GM12865 (cell line): ENCODE measurements around the gene SKOR1.

Experiments
- DNase-seq: peaks from one replicate; pipeline ENCODE4 v3.0.0; 2010; ENCODE audit warnings: low read depth
- H3K4me3 ChIP-seq: 2 replicates; pipeline ENCODE4 v1.5.1; 2011; ENCODE audit warnings: mild to moderate bottlenecking, low read depth, low read length, control low read depth
- TF ChIP-seq, protein P1 (sequence below): IDR thresholded peaks from 2 replicates; pipeline ENCODE4 v1.5.1; 2011; ENCODE audit warnings: low read length, control low read depth, low read depth, inconsistent platforms; ENCODE audit not compliant: insufficient read depth; ENCODE audit errors: missing control alignments

SKOR1 gene

DNA sequence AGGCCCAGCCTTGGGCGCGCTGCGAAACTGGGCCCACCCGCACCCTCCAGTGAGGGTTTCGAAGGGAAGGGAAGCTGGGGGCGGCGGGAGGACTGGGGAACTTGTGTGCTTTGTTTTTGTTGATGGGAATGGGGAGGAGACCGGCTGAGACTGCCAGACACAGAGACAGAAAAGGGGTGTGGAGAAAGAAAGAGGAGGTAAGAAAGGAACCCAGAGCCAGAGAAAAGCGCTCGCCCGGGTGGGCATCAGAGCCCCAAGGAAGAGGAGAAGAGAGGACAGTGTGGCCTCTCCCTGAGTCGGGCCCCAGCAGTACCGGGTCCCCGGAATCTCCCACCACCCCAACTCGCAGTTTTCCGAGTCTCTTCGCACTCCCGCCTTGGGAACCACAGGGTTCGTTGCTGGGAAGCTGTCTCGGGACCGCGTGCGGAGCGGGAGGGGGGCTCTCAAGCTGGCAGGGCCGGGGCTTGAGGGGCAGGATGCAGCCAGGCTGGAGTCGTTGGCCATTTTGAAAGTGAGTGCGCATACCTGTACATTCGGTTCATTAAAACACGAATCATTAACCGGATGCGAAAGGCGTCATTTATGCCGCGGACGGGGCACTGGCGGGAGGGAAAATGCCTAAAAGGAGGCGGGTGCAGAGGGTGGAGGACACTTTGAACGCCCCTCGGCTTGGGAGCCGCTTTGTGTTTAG lies 3.1 kb downstream of the SKOR1 start:
- H3K4me3 ChIP-seq: no peak overlapping the region
- no peak for DNase-seq
- TF ChIP-seq, protein P1, sequence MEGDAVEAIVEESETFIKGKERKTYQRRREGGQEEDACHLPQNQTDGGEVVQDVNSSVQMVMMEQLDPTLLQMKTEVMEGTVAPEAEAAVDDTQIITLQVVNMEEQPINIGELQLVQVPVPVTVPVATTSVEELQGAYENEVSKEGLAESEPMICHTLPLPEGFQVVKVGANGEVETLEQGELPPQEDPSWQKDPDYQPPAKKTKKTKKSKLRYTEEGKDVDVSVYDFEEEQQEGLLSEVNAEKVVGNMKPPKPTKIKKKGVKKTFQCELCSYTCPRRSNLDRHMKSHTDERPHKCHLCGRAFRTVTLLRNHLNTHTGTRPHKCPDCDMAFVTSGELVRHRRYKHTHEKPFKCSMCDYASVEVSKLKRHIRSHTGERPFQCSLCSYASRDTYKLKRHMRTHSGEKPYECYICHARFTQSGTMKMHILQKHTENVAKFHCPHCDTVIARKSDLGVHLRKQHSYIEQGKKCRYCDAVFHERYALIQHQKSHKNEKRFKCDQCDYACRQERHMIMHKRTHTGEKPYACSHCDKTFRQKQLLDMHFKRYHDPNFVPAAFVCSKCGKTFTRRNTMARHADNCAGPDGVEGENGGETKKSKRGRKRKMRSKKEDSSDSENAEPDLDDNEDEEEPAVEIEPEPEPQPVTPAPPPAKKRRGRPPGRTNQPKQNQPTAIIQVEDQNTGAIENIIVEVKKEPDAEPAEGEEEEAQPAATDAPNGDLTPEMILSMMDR: no peak

- DNase-seq: no peak
- H3K4me3 ChIP-seq: no peak overlapping the region
- TF ChIP-seq, protein P1: no peak
Observed at GRCh38 chr15:67828969-67829646, 3.8 kb downstream of the SKOR1 start.

DNA sequence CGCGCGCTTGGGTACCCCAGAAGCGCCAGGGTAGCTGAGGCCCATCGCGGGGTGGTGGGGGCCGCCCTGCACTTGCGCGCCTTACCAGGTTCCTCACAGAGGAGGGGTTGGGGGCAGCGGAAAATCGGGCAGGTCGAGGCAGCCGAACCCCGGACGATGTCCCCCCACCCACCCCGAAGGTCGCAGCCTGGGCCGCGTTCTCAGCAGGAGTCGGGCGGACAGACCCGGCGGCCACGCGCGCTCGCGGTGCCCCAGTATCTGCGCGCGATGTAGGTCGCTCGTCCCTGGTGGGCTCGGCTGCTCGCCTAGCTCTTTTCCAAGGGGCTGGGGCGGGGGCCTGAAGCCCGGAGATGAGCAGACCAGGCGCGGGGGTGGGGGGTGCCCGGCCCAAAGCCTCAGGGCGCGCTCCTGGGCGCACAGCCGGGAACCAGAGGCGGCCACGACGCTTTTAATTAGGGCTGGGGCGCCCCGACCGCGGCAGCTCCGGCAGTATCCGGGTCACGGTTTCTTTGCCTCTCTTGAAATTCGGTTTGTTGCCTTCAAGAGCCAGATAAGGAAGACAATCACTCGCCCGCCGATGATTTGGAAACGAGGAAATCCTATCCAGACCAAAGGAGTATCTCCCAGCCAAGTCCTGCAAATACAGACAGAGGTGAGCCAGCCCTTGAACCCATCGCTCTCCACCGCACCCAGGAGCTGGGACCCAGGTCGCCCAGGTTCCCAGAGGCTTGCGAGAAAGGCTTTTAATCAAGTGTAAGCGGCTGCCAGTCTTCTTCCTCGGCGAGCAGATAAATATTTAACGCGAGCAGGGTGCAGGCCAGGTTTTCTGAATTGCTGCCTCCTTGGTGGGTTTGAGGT lies 4.6 kb downstream of the SKOR1 start:
- DNase-seq: no peak
- TF ChIP-seq, protein P1: no peak
- no peak overlapping the region for H3K4me3 ChIP-seq

DNA sequence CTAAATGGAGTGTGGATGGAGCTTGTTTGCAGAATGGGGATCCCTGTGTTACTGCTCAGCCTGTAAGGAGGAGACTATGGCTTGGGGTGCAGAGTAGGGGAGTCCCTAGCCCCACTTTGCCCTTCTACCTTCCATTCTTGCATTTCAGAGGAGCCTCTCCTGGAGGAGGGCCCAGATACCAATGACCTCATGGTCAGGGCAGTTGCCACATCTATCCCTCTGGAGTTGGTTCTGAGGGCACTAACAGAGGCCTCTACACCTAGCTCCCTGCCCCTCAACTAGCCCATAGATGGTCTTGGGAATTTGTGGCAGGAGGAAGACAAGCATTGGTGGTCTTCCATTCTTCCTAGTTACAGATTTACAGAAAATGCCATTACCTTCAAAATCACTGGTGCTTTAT lies 6.1 kb downstream of the SKOR1 start:
- DNase-seq: no peak
- TF ChIP-seq, protein P1: no peak
- H3K4me3 ChIP-seq: no peak overlapping the region

DNA sequence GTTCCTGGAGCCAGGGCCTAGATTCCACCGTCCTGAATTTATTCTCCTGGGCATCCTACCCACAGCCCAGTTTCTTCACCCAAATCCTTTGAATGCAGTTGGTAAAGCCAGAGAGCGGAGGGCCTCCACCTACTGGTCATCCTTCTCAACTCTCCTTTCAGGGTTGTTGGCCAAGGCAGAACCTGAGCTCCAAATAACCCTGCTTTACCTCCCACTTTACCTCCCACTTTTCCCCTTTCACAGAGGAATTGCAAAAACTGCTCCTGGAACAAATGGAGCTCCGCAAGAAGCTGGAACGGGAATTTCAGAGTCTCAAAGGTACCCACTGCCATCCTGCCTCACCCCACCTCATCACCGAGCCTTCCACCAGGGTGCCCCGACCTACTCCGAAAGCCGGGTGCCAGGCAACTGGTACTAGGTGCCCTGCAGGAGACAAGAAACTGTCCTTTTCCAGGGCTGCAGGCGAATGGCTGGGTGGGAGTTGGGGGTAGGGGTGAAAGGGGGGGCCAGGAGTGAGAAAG lies 6.8 kb downstream of the SKOR1 start:
- H3K4me3 ChIP-seq: no peak overlapping the region
- peak; percentile 34 for DNase-seq

More for the DNA sequence above, 6.8 kb downstream of the SKOR1 start:
- TF ChIP-seq, protein P1: peak; percentile 22
